ENCODE measurements around the gene CAMSAP1. TPM values are rescaled to one million over a fixed set of nuclear protein-coding genes. Genes with fewer than 3 reads are reported as not detected.

Gene CAMSAP1
- total RNA-seq, 6 experiments from 2014 or later, result 5.2 to 16.1 (median 10.4) TPM

- intact Hi-C loops (cut with DNase I), result no loop called here
- Histone ChIP-seq H3K27me3 (no peaks in the 10 kb centered on the region), H3K4me3 (no peak overlapping the region), H3K9me3 (no peaks in the 10 kb centered on the region), H3K27ac (no peak overlapping the region), H3K4me1 (no peaks in the 10 kb centered on the region), H3K36me3 (no peaks in the 10 kb centered on the region)
- 63% methylated on average over 2 of the region's 16 CpGs for WGBS (ENCODE audit: insufficient coverage, low coverage, low lambda C conversion rate, missing lambda C conversion rate)
- TF ChIP-seq, protein P1, sequence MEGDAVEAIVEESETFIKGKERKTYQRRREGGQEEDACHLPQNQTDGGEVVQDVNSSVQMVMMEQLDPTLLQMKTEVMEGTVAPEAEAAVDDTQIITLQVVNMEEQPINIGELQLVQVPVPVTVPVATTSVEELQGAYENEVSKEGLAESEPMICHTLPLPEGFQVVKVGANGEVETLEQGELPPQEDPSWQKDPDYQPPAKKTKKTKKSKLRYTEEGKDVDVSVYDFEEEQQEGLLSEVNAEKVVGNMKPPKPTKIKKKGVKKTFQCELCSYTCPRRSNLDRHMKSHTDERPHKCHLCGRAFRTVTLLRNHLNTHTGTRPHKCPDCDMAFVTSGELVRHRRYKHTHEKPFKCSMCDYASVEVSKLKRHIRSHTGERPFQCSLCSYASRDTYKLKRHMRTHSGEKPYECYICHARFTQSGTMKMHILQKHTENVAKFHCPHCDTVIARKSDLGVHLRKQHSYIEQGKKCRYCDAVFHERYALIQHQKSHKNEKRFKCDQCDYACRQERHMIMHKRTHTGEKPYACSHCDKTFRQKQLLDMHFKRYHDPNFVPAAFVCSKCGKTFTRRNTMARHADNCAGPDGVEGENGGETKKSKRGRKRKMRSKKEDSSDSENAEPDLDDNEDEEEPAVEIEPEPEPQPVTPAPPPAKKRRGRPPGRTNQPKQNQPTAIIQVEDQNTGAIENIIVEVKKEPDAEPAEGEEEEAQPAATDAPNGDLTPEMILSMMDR (IDR thresholded peaks at IDR 0.05), result no peak
- TF ChIP-seq POLR2A (IDR thresholded peaks at IDR 0.05), result no peak
- no peak for ATAC-seq
- DNase-seq, result no peak
These were observed 113.9 kb downstream of the CAMSAP1 start for GRCh38 chr9:135793221-135794056.

DNA sequence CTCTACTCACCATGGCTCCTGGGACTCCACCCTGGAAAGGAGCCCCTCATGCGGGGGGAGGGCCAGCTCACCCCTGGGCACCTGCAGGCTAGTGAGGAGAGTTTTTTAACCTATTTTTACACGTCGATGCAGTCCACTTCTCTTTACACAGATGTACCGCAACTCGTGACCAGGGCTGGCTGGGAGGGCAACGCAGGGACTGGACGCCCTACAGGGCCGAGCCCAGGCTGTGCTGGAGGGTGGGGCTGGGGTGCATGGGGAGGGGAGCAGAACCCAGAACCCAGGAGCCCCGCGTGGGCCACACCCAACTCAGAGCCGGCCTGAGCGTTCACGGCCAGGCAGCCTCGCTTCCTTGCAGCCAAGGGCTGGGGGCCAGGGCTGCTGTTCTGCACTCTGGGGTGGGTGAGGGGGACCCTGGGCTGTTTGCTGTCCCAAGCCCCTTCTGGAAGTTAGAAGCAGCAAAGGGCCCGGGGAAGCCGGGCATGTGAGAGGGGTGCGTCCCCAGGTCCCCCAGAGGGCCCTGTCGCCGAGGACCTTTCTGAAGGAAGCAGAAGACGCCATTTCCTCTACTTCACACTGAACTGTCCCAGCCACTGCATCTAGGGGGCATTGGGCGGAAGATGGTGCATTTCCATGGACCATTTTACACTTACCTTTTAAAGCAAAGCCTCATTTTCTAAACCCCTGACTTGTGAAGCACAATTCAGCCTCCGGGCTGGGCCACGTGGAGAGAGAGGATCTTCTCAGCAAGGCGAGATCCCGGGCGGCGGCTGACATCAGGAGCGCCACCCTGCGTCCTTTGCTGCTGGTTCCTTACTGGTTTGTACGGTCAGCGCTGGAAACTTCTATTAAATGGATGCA lies 114.8 kb downstream of the CAMSAP1 start:
- Histone ChIP-seq H3K27ac (no peak overlapping the region), H3K4me3 (no peak overlapping the region), H3K27me3 (no peaks in the 10 kb centered on the region), H3K9me3 (no peaks in the 10 kb centered on the region), H3K36me3 (no peaks in the 10 kb centered on the region), H3K4me1 (no peaks in the 10 kb centered on the region)
- 67% methylated on average over 9 of the region's 31 CpGs for WGBS (ENCODE audit: insufficient coverage, low coverage, low lambda C conversion rate, missing lambda C conversion rate)
- no peak for TF ChIP-seq POLR2A (IDR thresholded peaks at IDR 0.05)
- TF ChIP-seq, protein P1 (IDR thresholded peaks at IDR 0.05), result no peak
- ATAC-seq (no peak), DNase-seq (no peak)
- intact Hi-C loops (cut with DNase I), result no loop called here

- Histone ChIP-seq H3K27ac (no peak overlapping the region), H3K4me1 (no peaks in the 10 kb centered on the region), H3K27me3 (no peaks in the 10 kb centered on the region), H3K36me3 (no peaks in the 10 kb centered on the region), H3K9me3 (no peaks in the 10 kb centered on the region), H3K4me3 (no peak overlapping the region)
- no CpG with 5 or more reads among the region's 35 CpGs for WGBS (ENCODE audit: insufficient coverage, low coverage, low lambda C conversion rate, missing lambda C conversion rate)
- no peak for ATAC-seq
- TF ChIP-seq, protein P1 (IDR thresholded peaks at IDR 0.05), result no peak
- TF ChIP-seq POLR2A (IDR thresholded peaks at IDR 0.05), result no peak
- no peak for DNase-seq
- intact Hi-C loops (cut with DNase I), result no loop called here
These were observed 115.7 kb downstream of the CAMSAP1 start for GRCh38 chr9:135791431-135792267.

DNA sequence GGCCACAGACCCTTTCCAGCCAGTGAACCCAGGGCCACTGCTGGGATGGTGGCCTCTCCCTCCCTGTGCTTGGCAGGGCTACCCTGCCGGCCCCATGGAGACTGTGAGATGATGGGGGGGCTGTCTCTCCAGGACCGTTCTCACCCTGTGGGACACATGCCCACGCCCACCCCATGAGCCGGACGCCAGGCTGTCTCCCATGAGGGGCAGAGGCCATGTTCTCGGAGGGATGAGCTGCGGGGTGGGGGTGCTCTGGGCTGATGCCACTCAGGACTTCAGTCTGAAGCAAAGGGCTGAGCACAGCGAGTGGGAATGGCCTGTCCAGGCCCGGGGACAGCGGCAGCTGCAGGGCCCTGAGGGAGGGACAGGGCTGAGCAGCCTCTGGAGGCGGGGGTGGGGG lies 116.5 kb downstream of the CAMSAP1 start:
- intact Hi-C loops (cut with DNase I), result no loop called here
- Histone ChIP-seq H3K4me3 (no peak overlapping the region), H3K27ac (no peak overlapping the region), H3K27me3 (no peaks in the 10 kb centered on the region), H3K36me3 (no peaks in the 10 kb centered on the region), H3K4me1 (no peaks in the 10 kb centered on the region), H3K9me3 (no peaks in the 10 kb centered on the region)
- TF ChIP-seq, protein P1 (IDR thresholded peaks at IDR 0.05), result no peak
- TF ChIP-seq POLR2A (IDR thresholded peaks at IDR 0.05), result no peak
- 33% methylated on average over 1 of the region's 11 CpGs for WGBS (ENCODE audit: insufficient coverage, low coverage, low lambda C conversion rate, missing lambda C conversion rate)
- no peak for DNase-seq
- no peak for ATAC-seq
